HepG2 (cell line): Measurements from ENCODE around the gene P4HB. TPM values are rescaled to one million over a fixed set of nuclear protein-coding genes. Genes with fewer than 3 reads are reported as not detected.

Experiments used
- ARNT ChIP-seq: fragments of 450-650 bp; IDR thresholded peaks from 2 replicates; pipeline ENCODE4 v1.6.1; 2017
- CHD2 ChIP-seq: IDR thresholded peaks from 2 replicates; pipeline ENCODE4 v1.6.1; 2011; ENCODE audit warnings: low read depth, low read length, improper control_type of control experiment
- DMAP1 ChIP-seq: IDR thresholded peaks from 2 replicates; pipeline ENCODE4 v1.6.1; 2016
- HMG20A ChIP-seq: IDR thresholded peaks from 2 replicates; pipeline ENCODE4 v1.6.1; 2016; ENCODE audit warnings: borderline replicate concordance
- HNRNPLL ChIP-seq: fragments of 200-400 bp; formaldehyde crosslinking; IDR thresholded peaks from 2 replicates; pipeline ENCODE4 v1.6.1; 2017; ENCODE audit warnings: mild to moderate bottlenecking, low read depth, low read length; ENCODE audit not compliant: poor library complexity, severe bottlenecking
- HOXA9 ChIP-seq: sonication (generic); formaldehyde crosslinking; IDR thresholded peaks from 2 replicates; pipeline ENCODE4 v1.8.1; 2022; ENCODE audit warnings: missing genetic modification reagents, mild to moderate bottlenecking, moderate library complexity, borderline replicate concordance
- KAT7 ChIP-seq: IDR thresholded peaks from 2 replicates; pipeline ENCODE4 v1.6.1; 2018; ENCODE audit warnings: borderline replicate concordance, missing compliant biosample characterization
- SCMH1 ChIP-seq: sonication (generic); formaldehyde crosslinking; IDR thresholded peaks from 2 replicates; pipeline ENCODE4 v1.9.0; 2021; ENCODE audit warnings: missing genetic modification reagents, mild to moderate bottlenecking, borderline replicate concordance
- SKI ChIP-seq: fragments of 450-650 bp; IDR thresholded peaks from one replicate; pipeline ENCODE4 v1.6.1; 2018; ENCODE audit warnings: mild to moderate bottlenecking; ENCODE audit not compliant: partially characterized antibody
- SMAD9 ChIP-seq: sonication (generic); formaldehyde crosslinking; IDR thresholded peaks from 2 replicates; pipeline ENCODE4 v1.5.1; 2020; ENCODE audit warnings: mild to moderate bottlenecking, missing genetic modification reagents
- SMARCC2 ChIP-seq: fragments of 450-650 bp; IDR thresholded peaks from 2 replicates; pipeline ENCODE4 v1.6.1; 2017; ENCODE audit warnings: antibody characterized with exemption, mild to moderate bottlenecking
- THAP8 ChIP-seq: sonication (generic); formaldehyde crosslinking; IDR thresholded peaks from 2 replicates; pipeline ENCODE4 v1.5.1; 2020; ENCODE audit warnings: missing genetic modification reagents, mild to moderate bottlenecking, borderline replicate concordance
- ZBTB20 ChIP-seq: sonication (generic); formaldehyde crosslinking; IDR thresholded peaks from 2 replicates; pipeline ENCODE4 v1.8.1; 2023; ENCODE audit warnings: missing genetic modification reagents, low read depth, mild to moderate bottlenecking, borderline replicate concordance
- ZMYM3 ChIP-seq: sonication (generic); formaldehyde crosslinking; IDR thresholded peaks from 2 replicates; pipeline ENCODE4 v1.5.1; 2020; ENCODE audit warnings: mild to moderate bottlenecking, missing genetic modification reagents
- ZNF3 ChIP-seq: IDR thresholded peaks from 2 replicates; pipeline ENCODE4 v1.7.0; 2017; ENCODE audit warnings: inconsistent platforms
- ZNF343 ChIP-seq: sonication (generic); formaldehyde crosslinking; IDR thresholded peaks from 2 replicates; pipeline ENCODE4 v1.4.0; 2020; ENCODE audit warnings: mild to moderate bottlenecking, missing genetic modification reagents
- ZNF704 ChIP-seq: sonication (generic); formaldehyde crosslinking; IDR thresholded peaks from 2 replicates; pipeline ENCODE4 v1.8.1; 2023; ENCODE audit warnings: mild to moderate bottlenecking, inconsistent platforms, moderate library complexity, missing genetic modification reagents, borderline replicate concordance
- polyA plus RNA-seq, 8 experiments: library from polyadenylated mRNA; depleted of rRNA in 3 of 8; stranded (reverse) in 7 of 8; unstranded in 1 of 8; fragments of >200 nt; fragmentation: Illumina TruSeq in 4 of 8; extraction: Trizol in 4 of 8; gene quantifications; 2 replicates each; pipeline versions ENCODE4 v1.2.1 to v1.2.3, GENCODE V29; 2011 to 2016; ENCODE audit warnings: low read depth in 4 of 8, missing spikeins in 1 of 8, mixed read lengths in 1 of 8; ENCODE audit not compliant: insufficient read depth in 1 of 8
- total RNA-seq, 5 experiments: library from RNA; depleted of rRNA; stranded (reverse); fragments of >200 nt; fragmentation: Illumina TruSeq; extraction: Trizol; gene quantifications; 2 replicates each; pipeline ENCODE4 v1.2.3, GENCODE V29; 2016; ENCODE audit warnings: low read depth in 1 of 5
- TF ChIP-seq, protein P1 (sequence below): sonication (generic); formaldehyde crosslinking; IDR thresholded peaks from 2 replicates; pipeline ENCODE4 v1.4.0; 2020; ENCODE audit warnings: missing genetic modification reagents, borderline replicate concordance
- TF ChIP-seq, protein P2 (sequence below): sonication (generic); formaldehyde crosslinking; IDR thresholded peaks from 2 replicates; pipeline ENCODE4 v1.4.0; 2020; ENCODE audit warnings: low read depth, mild to moderate bottlenecking, missing genetic modification reagents
- TF ChIP-seq, protein P3 (sequence below): sonication (generic); formaldehyde crosslinking; IDR thresholded peaks from 2 replicates; pipeline ENCODE4 v1.4.0; 2020; ENCODE audit warnings: mild to moderate bottlenecking, missing genetic modification reagents

The P4HB gene
- total and polyA plus RNA-seq, 2 of the 13 experiments (the other 11 are each of a cell fraction or from before 2014, with no cell fraction given), result 185 to 782 TPM

DNA sequence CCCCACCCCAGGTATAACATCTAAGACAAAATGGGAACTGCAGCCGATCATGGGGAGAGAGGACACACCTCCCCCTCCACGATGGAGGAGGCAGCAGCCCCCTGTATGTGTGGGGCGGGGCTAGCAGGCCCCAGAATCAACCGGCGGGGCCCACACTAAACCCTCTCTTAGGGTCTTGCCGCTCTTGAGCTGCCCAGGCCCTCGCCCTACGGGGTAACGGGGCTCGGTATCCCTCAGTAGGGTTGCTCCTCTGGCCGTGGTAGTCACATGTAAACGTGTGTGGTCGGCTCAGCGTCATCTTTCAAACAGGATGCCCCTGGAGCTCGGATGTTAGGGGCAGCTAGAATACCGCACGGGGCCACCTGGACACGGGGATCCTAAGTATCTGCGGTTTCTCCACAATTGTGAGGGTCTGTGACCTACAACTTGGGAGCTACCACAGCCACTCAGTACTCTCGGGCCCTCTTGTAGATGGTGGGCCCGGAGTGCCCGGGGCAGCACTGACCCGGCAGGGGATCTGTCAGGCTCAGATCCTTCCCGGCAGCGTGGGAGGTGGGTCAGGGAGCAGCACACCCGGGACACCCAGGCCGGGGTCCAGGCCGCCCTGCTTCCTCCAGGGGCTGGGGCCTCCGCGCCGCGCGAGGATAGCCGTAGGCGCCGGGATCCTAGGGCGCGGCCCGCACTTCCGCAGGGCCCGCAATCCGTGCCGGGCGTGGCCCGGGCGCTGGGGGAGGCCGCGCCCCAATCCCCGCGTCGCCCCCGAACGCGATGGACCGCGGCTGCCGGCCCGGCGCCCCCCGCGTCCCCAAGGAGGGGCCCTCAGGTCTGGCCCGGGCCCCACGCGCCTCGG, 10.0 kb upstream of the P4HB start (continued):
- TF ChIP-seq, protein P1, sequence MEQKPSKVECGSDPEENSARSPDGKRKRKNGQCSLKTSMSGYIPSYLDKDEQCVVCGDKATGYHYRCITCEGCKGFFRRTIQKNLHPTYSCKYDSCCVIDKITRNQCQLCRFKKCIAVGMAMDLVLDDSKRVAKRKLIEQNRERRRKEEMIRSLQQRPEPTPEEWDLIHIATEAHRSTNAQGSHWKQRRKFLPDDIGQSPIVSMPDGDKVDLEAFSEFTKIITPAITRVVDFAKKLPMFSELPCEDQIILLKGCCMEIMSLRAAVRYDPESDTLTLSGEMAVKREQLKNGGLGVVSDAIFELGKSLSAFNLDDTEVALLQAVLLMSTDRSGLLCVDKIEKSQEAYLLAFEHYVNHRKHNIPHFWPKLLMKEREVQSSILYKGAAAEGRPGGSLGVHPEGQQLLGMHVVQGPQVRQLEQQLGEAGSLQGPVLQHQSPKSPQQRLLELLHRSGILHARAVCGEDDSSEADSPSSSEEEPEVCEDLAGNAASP (CRISPR knock-in tag), result peak; percentile 5; the same call in 1 of the 2 replicates
- TF ChIP-seq, protein P2, sequence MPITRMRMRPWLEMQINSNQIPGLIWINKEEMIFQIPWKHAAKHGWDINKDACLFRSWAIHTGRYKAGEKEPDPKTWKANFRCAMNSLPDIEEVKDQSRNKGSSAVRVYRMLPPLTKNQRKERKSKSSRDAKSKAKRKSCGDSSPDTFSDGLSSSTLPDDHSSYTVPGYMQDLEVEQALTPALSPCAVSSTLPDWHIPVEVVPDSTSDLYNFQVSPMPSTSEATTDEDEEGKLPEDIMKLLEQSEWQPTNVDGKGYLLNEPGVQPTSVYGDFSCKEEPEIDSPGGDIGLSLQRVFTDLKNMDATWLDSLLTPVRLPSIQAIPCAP (CRISPR knock-in tag), result no peak
- TF ChIP-seq SMAD9 (CRISPR knock-in tag) (no peak), HMG20A (CRISPR knock-in tag) (no peak), SMARCC2 (no peak), KAT7 (0 out of 2 replicates have a peak, but pooled peaks have one; percentile 35), ZMYM3 (no peak), ZNF704 (0 out of 2 replicates have a peak, but pooled peaks have one; percentile 80), DMAP1 (no peak; the same call in 1 of the 2 replicates), ARNT (no peak), THAP8 (CRISPR knock-in tag) (no peak), SKI (no peak), HNRNPLL (no peak), ZBTB20 (CRISPR knock-in tag) (0 out of 2 replicates have a peak, but pooled peaks have one; percentile 73), SCMH1 (CRISPR knock-in tag) (no peak), ZNF343 (no peak), ZNF3 (CRISPR knock-in tag) (no peak), HOXA9 (no peak), CHD2 (no peak; the same call in 1 of the 2 replicates)
- TF ChIP-seq, protein P3, sequence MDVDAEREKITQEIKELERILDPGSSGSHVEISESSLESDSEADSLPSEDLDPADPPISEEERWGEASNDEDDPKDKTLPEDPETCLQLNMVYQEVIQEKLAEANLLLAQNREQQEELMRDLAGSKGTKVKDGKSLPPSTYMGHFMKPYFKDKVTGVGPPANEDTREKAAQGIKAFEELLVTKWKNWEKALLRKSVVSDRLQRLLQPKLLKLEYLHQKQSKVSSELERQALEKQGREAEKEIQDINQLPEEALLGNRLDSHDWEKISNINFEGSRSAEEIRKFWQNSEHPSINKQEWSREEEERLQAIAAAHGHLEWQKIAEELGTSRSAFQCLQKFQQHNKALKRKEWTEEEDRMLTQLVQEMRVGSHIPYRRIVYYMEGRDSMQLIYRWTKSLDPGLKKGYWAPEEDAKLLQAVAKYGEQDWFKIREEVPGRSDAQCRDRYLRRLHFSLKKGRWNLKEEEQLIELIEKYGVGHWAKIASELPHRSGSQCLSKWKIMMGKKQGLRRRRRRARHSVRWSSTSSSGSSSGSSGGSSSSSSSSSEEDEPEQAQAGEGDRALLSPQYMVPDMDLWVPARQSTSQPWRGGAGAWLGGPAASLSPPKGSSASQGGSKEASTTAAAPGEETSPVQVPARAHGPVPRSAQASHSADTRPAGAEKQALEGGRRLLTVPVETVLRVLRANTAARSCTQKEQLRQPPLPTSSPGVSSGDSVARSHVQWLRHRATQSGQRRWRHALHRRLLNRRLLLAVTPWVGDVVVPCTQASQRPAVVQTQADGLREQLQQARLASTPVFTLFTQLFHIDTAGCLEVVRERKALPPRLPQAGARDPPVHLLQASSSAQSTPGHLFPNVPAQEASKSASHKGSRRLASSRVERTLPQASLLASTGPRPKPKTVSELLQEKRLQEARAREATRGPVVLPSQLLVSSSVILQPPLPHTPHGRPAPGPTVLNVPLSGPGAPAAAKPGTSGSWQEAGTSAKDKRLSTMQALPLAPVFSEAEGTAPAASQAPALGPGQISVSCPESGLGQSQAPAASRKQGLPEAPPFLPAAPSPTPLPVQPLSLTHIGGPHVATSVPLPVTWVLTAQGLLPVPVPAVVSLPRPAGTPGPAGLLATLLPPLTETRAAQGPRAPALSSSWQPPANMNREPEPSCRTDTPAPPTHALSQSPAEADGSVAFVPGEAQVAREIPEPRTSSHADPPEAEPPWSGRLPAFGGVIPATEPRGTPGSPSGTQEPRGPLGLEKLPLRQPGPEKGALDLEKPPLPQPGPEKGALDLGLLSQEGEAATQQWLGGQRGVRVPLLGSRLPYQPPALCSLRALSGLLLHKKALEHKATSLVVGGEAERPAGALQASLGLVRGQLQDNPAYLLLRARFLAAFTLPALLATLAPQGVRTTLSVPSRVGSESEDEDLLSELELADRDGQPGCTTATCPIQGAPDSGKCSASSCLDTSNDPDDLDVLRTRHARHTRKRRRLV (CRISPR knock-in tag), result no peak
